IMR-90 (cell line): Measurements from ENCODE around the gene ADGRD1. TPM values are rescaled to one million over a fixed set of nuclear protein-coding genes. Genes with fewer than 3 reads are reported as not detected.

ENCODE experiments used
- ATAC-seq: fragments of 200-7000 bp; cut with Tn5 transposase; 2 replicates; pipeline ENCODE4 v1.9.1; 2020; ENCODE audit warnings: low read depth, mild to moderate bottlenecking, moderate library complexity
- BruUV-seq: library from RNA; stranded (reverse); fragments of 400-500 nt; replicated peaks from 2 replicates; lab custom pipeline; 2021; lab: Mats Ljungman, UMichigan
- CTCF ChIA-PET: fragments of 300-600 bp; formaldehyde crosslinking; extraction: SDS; loops from one replicate; lab custom pipeline; 2021; ENCODE audit warnings: antibody characterized with exemption; lab: Yijun Ruan, JAX
- POLR2A ChIA-PET: fragments of 300-600 bp; sonication (Branson Sonifier 250); formaldehyde crosslinking; loops from one replicate; lab custom pipeline; 2022; ENCODE audit warnings: antibody characterized with exemption; ENCODE audit not compliant: unreplicated experiment; lab: Charles Lee
- DNase-seq: peaks from one replicate; pipeline ENCODE4 v3.0.0; 2013
- H2AFZ ChIP-seq: replicated peaks from 2 replicates; pipeline ENCODE3; 2013; ENCODE audit warnings: low read length, mild to moderate bottlenecking; ENCODE audit not compliant: poor library complexity
- H2AK5ac ChIP-seq: 2 replicates; pipeline ENCODE4 v1.6.1; 2013; ENCODE audit warnings: low read depth, low read length, inconsistent platforms
- H2AK9ac ChIP-seq: replicated peaks from 2 replicates; pipeline ENCODE3; 2013; ENCODE audit warnings: mild to moderate bottlenecking, low read depth, low read length, moderate library complexity; ENCODE audit not compliant: poor library complexity
- H2BK120ac ChIP-seq: 2 replicates; pipeline ENCODE4 v1.6.1; 2013; ENCODE audit warnings: low read depth, low read length, inconsistent platforms
- H2BK15ac ChIP-seq: 3 replicates; pipeline ENCODE4 v1.6.1; 2013; ENCODE audit warnings: low read depth, low read length, inconsistent platforms
- H2BK20ac ChIP-seq: 2 replicates; pipeline ENCODE4 v1.6.1; 2013; ENCODE audit warnings: low read depth, mild to moderate bottlenecking, inconsistent platforms, low read length, moderate library complexity
- H2BK5ac ChIP-seq: 2 replicates; pipeline ENCODE4 v1.6.1; 2013; ENCODE audit warnings: mild to moderate bottlenecking, low read depth, low read length, inconsistent platforms; ENCODE audit not compliant: poor library complexity, severe bottlenecking
- H3K14ac ChIP-seq: replicated peaks from 2 replicates; pipeline ENCODE4 v1.6.1; 2013; ENCODE audit warnings: low read depth, low read length, inconsistent platforms
- H3K18ac ChIP-seq: 2 replicates; pipeline ENCODE4 v1.6.1; 2013; ENCODE audit warnings: low read depth, low read length, control low read depth
- H3K23ac ChIP-seq: 2 replicates; pipeline ENCODE4 v1.6.1; 2013; ENCODE audit warnings: low read depth, low read length, inconsistent platforms
- H3K27ac ChIP-seq: 2 replicates; pipeline ENCODE4 v1.5.1; 2013; ENCODE audit warnings: mild to moderate bottlenecking, control low read depth, low read length; ENCODE audit not compliant: insufficient read depth
- H3K27me3 ChIP-seq: 2 replicates; pipeline ENCODE4 v1.6.1; 2013; ENCODE audit warnings: low read length; ENCODE audit not compliant: control insufficient read depth, insufficient read depth
- H3K36me3 ChIP-seq: 2 replicates; pipeline ENCODE4 v1.6.1; 2013; ENCODE audit warnings: low read length, mixed read lengths; ENCODE audit not compliant: control insufficient read depth, insufficient read depth
- H3K4ac ChIP-seq: 2 replicates; pipeline ENCODE4 v1.6.1; 2013; ENCODE audit warnings: low read depth, low read length, inconsistent platforms
- H3K4me1 ChIP-seq: 2 replicates; pipeline ENCODE4 v1.6.1; 2013; ENCODE audit warnings: low read length, mixed read lengths; ENCODE audit not compliant: control insufficient read depth, insufficient read depth
- H3K4me2 ChIP-seq: 2 replicates; pipeline ENCODE4 v1.6.1; 2013; ENCODE audit warnings: low read depth, mild to moderate bottlenecking, control low read depth, low read length, moderate library complexity
- H3K4me3 ChIP-seq: 2 replicates; pipeline ENCODE4 v1.5.1; 2013; ENCODE audit warnings: low read depth, mild to moderate bottlenecking, control low read depth, low read length, moderate library complexity; ENCODE audit not compliant: insufficient read depth
- H3K56ac ChIP-seq: 2 replicates; pipeline ENCODE4 v1.6.1; 2013; ENCODE audit warnings: low read length, inconsistent platforms; ENCODE audit not compliant: insufficient read depth; ENCODE audit errors: extremely low read depth
- H3K79me1 ChIP-seq, 2 experiments: 2 replicates each; pipeline ENCODE4 v1.6.1; 2013; ENCODE audit warnings: low read length in 2 of 2, inconsistent platforms in 1 of 2, low read depth in 1 of 2
- H3K9ac ChIP-seq: 2 replicates; pipeline ENCODE4 v1.6.1; 2013; ENCODE audit warnings: low read depth, low read length, control low read depth
- H3K9me1 ChIP-seq: 2 replicates; pipeline ENCODE4 v1.6.1; 2013; ENCODE audit warnings: low read length, inconsistent platforms; ENCODE audit not compliant: insufficient read depth
- H3K9me3 ChIP-seq: 2 replicates; pipeline ENCODE4 v1.6.1; 2013; ENCODE audit warnings: low read length; ENCODE audit not compliant: control insufficient read depth, insufficient read depth
- H4K20me1 ChIP-seq: 2 replicates; pipeline ENCODE4 v1.6.1; 2013; ENCODE audit warnings: low read length, inconsistent platforms; ENCODE audit not compliant: insufficient read depth
- H4K5ac ChIP-seq: 2 replicates; pipeline ENCODE4 v1.6.1; 2013; ENCODE audit warnings: mild to moderate bottlenecking, low read depth, low read length, control low read depth
- H4K8ac ChIP-seq, 2 experiments: 2 replicates each; pipeline ENCODE4 v1.6.1; 2013; ENCODE audit warnings: low read depth in 2 of 2, low read length in 2 of 2, control low read depth in 1 of 2, inconsistent platforms in 1 of 2
- H4K91ac ChIP-seq: 2 replicates; pipeline ENCODE4 v1.6.1; 2013; ENCODE audit warnings: low read depth, low read length, inconsistent platforms; ENCODE audit not compliant: insufficient read depth
- BHLHE40 ChIP-seq: fragments of 150-350 bp; IDR thresholded peaks from 2 replicates; pipeline ENCODE4 v1.6.1; 2016; ENCODE audit warnings: mild to moderate bottlenecking, low read depth, low read length
- CEBPB ChIP-seq: IDR thresholded peaks from 2 replicates; pipeline ENCODE4 v1.6.1; 2012; ENCODE audit warnings: low read depth, low read length, improper control_type of control experiment
- CHD1 ChIP-seq: IDR thresholded peaks from 2 replicates; pipeline ENCODE4 v1.6.1; 2012; ENCODE audit warnings: low read depth, low read length, improper control_type of control experiment
- CTCF ChIP-seq: conservative IDR thresholded peaks from 2 replicates; pipeline ENCODE4 v1.5.1; 2012; ENCODE audit warnings: mild to moderate bottlenecking, low read depth, low read length, improper control_type of control experiment
- ELK1 ChIP-seq: fragments of 150-350 bp; IDR thresholded peaks from 2 replicates; pipeline ENCODE4 v1.6.1; 2016; ENCODE audit warnings: low read depth, mild to moderate bottlenecking, low read length, moderate library complexity, borderline replicate concordance
- FOS ChIP-seq: fragments of 150-350 bp; IDR thresholded peaks from 2 replicates; pipeline ENCODE4 v1.6.1; 2016; ENCODE audit warnings: low read depth, low read length
- MAFK ChIP-seq: IDR thresholded peaks from 2 replicates; pipeline ENCODE4 v1.6.1; 2012; ENCODE audit warnings: low read depth, low read length, improper control_type of control experiment
- POLR2A ChIP-seq: IDR thresholded peaks from 2 replicates; pipeline ENCODE4 v1.6.1; 2012; ENCODE audit warnings: mild to moderate bottlenecking, low read depth, low read length
- RAD21 ChIP-seq: IDR thresholded peaks from 2 replicates; pipeline ENCODE4 v1.6.1; 2012; ENCODE audit warnings: low read length, improper control_type of control experiment
- SMC3 ChIP-seq: fragments of 150-350 bp; IDR thresholded peaks from 2 replicates; pipeline ENCODE4 v1.6.1; 2016; ENCODE audit warnings: low read depth, mild to moderate bottlenecking, antibody characterized with exemption, low read length, moderate library complexity
- USF2 ChIP-seq: fragments of 150-350 bp; IDR thresholded peaks from 2 replicates; pipeline ENCODE4 v1.6.1; 2017; ENCODE audit warnings: mild to moderate bottlenecking, antibody characterized with exemption, low read length, low read depth
- WGBS, 2 experiments: methylation state at CpG; one replicate each; pipeline versions ENCODE4 v1.1.5 to v1.1.7; 2013; ENCODE audit warnings: missing lambda C conversion rate in 2 of 2; ENCODE audit not compliant: insufficient read length in 1 of 2; ENCODE audit errors: extremely low coverage in 2 of 2; 5-methylcytosine and 5-hydroxymethylcytosine counted together
- dilution Hi-C: fragments of 300-500 bp; cut with HindIII; formaldehyde crosslinking; loops from one replicate; pipeline ENCODE4 v1.14.3; 2018; ENCODE audit warnings: low sequenced_read_pairs; ENCODE audit not compliant: unreplicated experiment
- in situ Hi-C: fragments of 300-500 bp; cut with MboI; formaldehyde crosslinking; loops from 3 replicates; pipeline ENCODE4 v1.14.3; 2019; ENCODE audit warnings: low sequenced_read_pairs, inconsistent platforms, mixed read lengths
- intact Hi-C: fragments of 100-400 bp; cut with micrococcal nuclease; formaldehyde crosslinking; loops from 2 replicates; pipeline ENCODE4 v1.10.0; 2022
- polyA plus RNA-seq, 3 experiments: library from polyadenylated mRNA; depleted of rRNA; stranded (reverse); fragments of >200 nt; gene quantifications; 2 replicates each; pipeline ENCODE4 v1.2.3, GENCODE V29; 2012; ENCODE audit warnings: low replicate concordance in 1 of 3
- total RNA-seq: library from RNA; depleted of rRNA; stranded (reverse); fragments of >200 nt; gene quantifications from 2 replicates; pipeline ENCODE4 v1.2.3, GENCODE V29; 2012

The ADGRD1 gene
- total and polyA plus RNA-seq, 2 of the 4 experiments (the other 2 are of a cell fraction): not detected

GRCh38 chr12:130983328-130984017, 29.8 kb downstream of the ADGRD1 start:
- no peak for TF ChIP-seq MAFK
- no peak for TF ChIP-seq BHLHE40
- TF ChIP-seq USF2: no peak
- TF ChIP-seq SMC3: no peak
- TF ChIP-seq CTCF: no peak
- no peak for TF ChIP-seq FOS
- no peak for TF ChIP-seq POLR2A
- no peak for TF ChIP-seq RAD21
- no peak for TF ChIP-seq ELK1
- no peak for TF ChIP-seq CEBPB
- no peak for TF ChIP-seq CHD1

More at GRCh38 chr12:130983328-130984017, 29.8 kb downstream of the ADGRD1 start:
- Histone ChIP-seq H3K4me3 (no peak overlapping the region), H4K8ac (no peak overlapping the region), H3K9me1 (no peaks in the 10 kb centered on the region), H3K4ac (no peak overlapping the region), H2BK15ac (no peak overlapping the region), H3K23ac (no peak overlapping the region), H2BK120ac (no peak overlapping the region), H4K91ac (no peak overlapping the region), H2BK20ac (no peak overlapping the region), H2AFZ (no peak overlapping the region), H3K14ac (no peak overlapping the region), H2AK9ac (no peak overlapping the region), H3K9me3 (peaks cover 25% of the 10 kb centered on the region), H3K36me3 (no peaks in the 10 kb centered on the region), H3K79me1 (no peaks in the 10 kb centered on the region), H4K20me1 (no peaks in the 10 kb centered on the region), H3K4me1 (no peaks in the 10 kb centered on the region), H3K9ac (no peak overlapping the region), H3K27ac (no peak overlapping the region), H3K4me2 (no peak overlapping the region), H2BK5ac (no peak overlapping the region), H3K56ac (no peak overlapping the region), H4K5ac (no peak overlapping the region), H2AK5ac (no peak overlapping the region), H3K27me3 (no peaks in the 10 kb centered on the region), H3K18ac (no peak overlapping the region)
- in situ Hi-C loops: no loop called here
- no peak for ATAC-seq
- intact Hi-C loops: no loop called here
- CTCF ChIA-PET: no interaction called here
- DNase-seq: no peak
- POLR2A ChIA-PET: no interaction called here
- 33% methylated on average over 1 of the region's 7 CpGs; no CpG with 5 or more reads in 1 of the 2 experiments for WGBS, 2 experiments
- dilution Hi-C loops: no loop called here
- BruUV-seq: no TSS peak
